Kidney capillary endothelial cell (primary cell): ENCODE data around the gene CHD6.

Source experiments
- DNase-seq: peaks from one replicate; pipeline ENCODE4 v3.0.0-alpha.2; 2018; ENCODE audit warnings: low spot score

Gene CHD6

GRCh38 chr20:41394081-41394480 lies 224.1 kb downstream of the CHD6 start:
- DNase-seq: no peak

GRCh38 chr20:41393705-41394066 lies 224.5 kb downstream of the CHD6 start:
- DNase-seq: no peak

DNA sequence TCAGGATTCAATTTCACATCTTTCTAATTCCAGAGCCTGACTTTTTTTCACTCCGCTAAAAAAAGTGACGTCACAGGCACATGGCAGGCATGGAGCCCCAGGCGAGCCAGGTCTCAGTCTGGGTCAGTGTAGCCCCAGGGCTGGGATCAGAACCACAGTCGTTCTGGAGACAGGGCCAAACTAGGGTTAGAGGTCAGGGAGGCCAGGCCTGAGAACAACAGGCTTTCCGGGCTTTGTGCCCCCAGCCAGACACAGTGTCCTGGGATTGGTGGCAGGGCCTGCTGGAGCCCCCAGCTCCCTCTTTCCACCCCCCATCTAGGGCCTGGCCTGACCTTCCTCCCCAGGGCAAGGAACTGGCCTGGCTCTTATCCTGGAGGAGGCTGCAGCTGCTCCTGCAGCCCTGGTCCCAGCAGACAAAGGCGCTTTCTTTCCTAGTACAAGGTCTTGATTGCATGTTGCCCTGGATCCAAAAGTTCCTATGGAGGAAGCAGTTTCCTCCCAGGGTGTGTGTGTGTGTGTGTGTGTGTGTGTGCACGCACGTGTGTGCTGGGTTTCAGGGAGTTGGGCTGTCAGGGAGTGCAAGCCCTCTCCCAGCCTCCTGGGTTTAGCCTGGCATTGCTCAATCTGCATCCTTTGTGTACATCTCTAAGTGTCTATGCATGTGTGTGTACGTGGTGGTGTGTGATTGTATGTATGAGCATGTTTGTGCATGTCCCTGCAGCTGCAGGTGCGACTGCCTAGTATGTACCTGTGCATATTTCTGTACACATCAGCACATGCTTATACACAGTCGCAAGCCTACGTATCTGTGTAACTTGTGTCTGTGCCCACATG lies 225.1 kb downstream of the CHD6 start:
- DNase-seq: no peak

DNA sequence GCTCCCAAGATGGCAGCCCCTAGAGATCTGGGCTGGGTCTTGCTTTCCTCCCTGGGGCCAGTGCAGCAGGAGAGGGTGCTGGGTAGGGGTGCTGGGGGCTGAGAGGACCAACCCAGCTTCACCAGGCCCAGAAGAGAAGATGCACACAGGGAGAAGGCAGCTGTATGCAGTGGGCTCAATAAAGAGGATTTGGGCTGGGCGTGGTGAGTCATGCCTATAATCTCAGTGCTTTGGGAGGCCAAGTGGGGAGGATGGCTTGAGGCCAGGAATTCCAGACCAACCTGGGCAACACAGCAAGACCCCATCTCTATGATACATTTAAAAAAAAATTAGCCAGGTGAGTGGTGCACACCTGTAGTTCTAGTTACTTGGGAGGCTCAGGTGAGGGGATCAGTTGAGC lies 225.9 kb downstream of the CHD6 start:
- DNase-seq: no peak

- no peak for DNase-seq
Measured at GRCh38 chr20:41391587-41392001, 226.6 kb downstream of the CHD6 start.

- DNase-seq: no peak
Measured at GRCh38 chr20:41390889-41391288, 227.3 kb downstream of the CHD6 start.

DNA sequence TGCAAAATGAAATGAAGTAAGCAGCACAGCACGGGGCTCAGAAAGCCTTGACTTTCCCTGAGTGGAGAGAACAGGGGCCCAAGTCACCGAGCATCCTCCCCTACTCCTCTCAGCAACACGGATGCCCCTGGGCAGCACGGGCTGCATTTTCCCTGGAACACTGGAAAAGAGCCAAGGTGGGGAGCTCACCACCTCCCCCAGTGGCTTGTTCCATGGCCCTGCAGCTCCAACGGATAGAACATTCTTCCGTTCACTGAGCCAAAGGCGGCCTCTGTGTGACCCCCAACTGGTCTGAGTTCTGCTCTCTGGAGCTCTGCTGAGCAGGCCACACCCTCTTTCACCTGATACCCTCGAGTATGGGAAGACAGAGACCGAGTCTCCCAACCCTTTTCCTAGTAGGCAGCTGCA lies 230.7 kb downstream of the CHD6 start:
- DNase-seq: no peak

- DNase-seq: no peak
Measured at GRCh38 chr20:41386502-41387427, 231.4 kb downstream of the CHD6 start.

DNA sequence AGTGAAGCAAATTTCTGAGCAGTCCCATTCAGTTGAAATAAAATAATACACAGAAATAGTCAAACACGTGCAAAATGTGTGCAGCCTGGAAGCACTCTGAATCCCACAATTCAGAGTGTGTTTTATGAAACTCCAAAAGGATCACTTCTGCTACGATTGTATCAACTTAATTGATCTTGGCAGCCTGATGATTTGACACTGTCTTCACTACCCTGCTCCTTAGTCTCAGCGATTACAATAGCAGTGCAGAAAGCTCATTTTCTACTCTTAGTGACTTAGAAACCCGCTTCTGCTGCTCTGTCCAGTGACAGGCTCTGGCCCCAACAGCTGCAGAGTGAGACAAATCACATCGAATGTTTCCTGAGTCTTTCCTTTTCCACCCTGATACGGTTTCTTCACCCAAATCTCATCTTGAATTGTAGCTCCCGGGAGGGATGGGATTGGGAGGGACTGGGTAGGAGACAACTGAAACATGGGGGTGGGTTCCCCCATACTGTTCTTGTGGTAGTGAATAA lies 235.3 kb downstream of the CHD6 start:
- DNase-seq: no peak

GRCh38 chr20:41380551-41381193 lies 237.5 kb downstream of the CHD6 start:
- DNase-seq: no peak

DNA sequence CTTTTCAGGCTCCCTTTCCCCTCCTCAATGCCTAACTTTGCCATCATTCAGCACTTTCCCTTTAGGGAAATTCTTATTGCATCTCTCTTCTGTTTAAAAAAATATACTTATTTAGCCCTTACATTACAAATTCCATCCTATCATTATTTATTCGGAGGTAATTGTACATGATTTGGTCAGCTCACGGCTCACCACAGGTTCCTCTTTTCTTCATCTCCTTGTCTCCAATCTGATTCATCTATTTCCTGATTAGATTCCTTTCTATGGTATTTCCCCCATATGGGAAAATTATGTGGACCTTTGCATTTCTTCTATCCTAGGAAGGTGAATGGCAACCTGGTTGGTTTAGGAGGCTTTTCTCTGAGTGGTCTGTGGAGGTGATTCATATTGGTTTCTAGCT lies 238.6 kb downstream of the CHD6 start:
- DNase-seq: no peak

GRCh38 chr20:41377275-41377674 lies 240.9 kb downstream of the CHD6 start:
- no peak for DNase-seq

DNA sequence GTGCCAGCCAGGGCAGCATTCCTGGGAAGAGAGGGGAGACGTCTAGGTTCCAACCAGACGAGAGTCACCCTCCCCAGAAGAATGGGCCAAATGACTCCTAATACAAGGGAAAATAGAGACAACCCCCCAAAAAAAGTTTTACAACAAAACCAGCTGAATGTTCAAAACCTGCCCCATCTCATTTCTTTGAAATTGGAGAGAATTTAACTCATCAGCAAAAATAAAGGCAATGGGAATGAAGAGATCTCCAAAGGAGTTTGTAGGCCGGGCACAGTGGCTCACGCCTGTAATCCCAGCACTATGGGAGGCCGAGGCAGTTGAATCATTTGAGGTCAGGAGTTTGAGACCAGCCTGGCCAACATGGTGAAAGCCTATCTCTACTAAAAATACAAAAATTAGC lies 241.8 kb downstream of the CHD6 start:
- DNase-seq: no peak

GRCh38 chr20:41375846-41376245 lies 242.3 kb downstream of the CHD6 start:
- no peak for DNase-seq

GRCh38 chr20:41373931-41374920 lies 244.0 kb downstream of the CHD6 start:
- DNase-seq: no peak

DNA sequence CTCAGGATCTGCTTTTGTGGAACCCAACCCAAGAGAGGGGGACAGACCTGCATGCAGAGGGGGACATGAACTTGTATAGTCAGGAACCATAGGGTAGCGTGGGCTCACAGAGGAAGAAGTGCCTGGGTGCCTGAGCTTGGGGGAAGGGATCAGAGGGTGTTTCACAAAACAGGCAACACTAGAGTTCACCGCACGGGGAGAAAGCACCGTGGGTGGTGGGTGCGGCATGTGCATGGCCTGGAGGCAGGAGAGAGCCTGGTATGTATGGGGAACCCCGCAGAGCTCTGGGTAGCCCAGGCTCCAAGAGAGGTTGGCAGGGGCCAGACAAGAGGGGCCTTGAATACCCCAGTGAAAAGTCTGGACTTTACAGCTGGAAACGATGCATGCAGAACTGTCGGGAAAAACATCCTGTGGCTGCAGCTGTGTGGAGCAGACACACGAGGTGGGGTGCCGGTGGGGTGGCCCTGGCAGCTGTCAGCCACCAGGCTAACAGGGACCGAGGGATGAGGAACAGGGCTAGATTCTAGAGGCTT lies 244.9 kb downstream of the CHD6 start:
- no peak for DNase-seq

DNA sequence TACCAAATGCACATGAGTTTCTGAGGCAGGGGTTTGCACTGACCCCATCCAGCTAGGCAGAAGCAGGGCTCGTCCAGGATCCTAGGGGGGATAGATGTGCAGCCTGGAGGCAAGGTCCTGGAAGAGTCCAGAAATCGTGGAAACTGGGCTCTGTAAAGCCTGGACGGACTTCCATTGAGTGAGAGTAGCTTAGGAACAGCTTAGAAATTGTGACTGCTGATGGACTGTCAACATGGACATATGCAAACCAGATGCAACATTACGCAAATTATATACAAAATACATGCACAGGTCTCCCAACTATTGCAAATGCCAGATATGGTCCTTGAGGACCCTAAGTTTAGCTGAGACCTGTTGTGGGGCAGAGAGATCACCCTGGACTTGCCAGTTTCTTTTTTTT lies 246.8 kb downstream of the CHD6 start:
- no peak for DNase-seq

- no peak for DNase-seq
Measured at GRCh38 chr20:41370176-41370575, 248.0 kb downstream of the CHD6 start.

GRCh38 chr20:41369673-41370072 lies 248.5 kb downstream of the CHD6 start:
- no peak for DNase-seq

- no peak for DNase-seq
Measured at GRCh38 chr20:41367956-41368355, 250.2 kb downstream of the CHD6 start.

- no peak for DNase-seq
Measured at GRCh38 chr20:41367393-41367695, 250.8 kb downstream of the CHD6 start.
